Fibroblast of mammary gland (primary cell): Measurements from ENCODE around the gene OSTM1.

ENCODE experiments used
- DNase-seq: peaks from one replicate; pipeline ENCODE4 v3.0.0-alpha.2; 2010; ENCODE audit warnings: low read depth
- H3K4me3 ChIP-seq: 2 replicates; pipeline ENCODE4 v1.5.1; 2011; ENCODE audit warnings: low read depth, mild to moderate bottlenecking, low read length, moderate library complexity; ENCODE audit not compliant: control insufficient read depth
- CTCF ChIP-seq: conservative IDR thresholded peaks from 2 replicates; pipeline ENCODE4 v1.5.1; 2011; ENCODE audit warnings: low read depth, low read length, inconsistent platforms; ENCODE audit not compliant: control insufficient read depth, insufficient read depth

OSTM1 gene

DNA sequence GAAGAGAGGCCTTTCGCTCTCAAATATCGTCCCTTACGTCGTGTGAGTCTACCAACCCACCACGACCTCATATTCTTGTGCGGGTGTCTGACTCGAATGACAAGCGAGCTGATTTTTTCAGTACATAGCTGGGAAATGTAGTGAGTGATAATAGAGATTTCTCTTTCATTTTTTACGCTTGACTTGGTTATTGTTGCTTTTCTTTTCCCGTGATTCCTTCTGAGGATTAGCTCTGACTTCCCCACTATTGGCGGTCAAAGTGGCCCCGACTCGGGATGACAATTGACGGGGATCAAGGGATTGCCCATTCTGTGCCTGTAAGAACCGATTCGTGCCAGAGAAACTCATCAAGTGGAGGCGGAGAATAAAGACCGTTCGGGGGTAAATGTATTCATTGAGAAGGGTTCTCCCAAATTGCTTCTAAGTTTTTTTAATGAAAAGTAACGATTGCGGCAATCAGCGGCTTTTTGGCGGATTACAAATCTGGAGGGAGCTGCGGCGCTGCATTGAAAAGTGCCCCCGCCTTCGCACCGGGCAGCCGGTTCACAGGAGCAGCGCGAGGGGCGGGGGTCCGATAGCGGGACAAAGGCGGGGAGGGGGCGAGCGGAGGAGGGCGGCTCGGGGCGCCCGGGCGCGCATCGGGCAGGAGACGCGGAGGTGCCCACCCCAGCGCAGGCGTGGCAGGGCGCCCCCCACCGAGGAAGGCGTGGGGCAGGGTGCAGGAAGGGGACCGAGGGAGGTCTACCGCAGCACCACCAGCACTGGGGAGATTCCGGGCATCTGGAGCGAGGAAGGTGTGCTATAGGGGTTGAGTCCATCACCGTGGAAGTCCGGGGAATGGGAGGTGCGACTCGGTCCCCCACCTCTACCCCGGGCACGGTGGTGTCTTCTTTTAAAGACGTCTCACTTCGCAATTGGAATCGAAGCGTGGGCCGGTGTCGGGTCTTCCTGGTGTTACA lies 44.5 kb upstream of the OSTM1 start:
- no peak for TF ChIP-seq CTCF
- peak; percentile 8 for DNase-seq
- peak overlapping the region; percentile 38 for H3K4me3 ChIP-seq

DNA sequence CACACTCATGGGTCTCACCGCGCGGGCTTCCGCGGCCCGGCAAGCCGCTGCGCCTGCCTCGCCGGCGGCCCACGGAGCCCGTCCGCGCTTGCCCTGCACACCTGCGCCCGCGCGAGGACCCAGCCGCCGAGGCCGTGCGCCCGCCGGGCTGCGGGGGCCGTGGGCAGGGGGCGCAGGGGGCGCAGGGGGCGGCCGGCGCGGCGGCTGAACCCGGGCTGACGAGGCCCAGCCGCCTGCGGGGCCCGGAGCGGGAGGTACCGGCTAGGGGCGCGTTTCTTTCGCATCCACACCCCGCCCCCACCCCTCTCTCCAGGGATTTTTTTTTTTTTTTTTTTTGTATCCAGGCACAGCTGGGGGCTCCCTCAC lies 43.8 kb upstream of the OSTM1 start:
- no peak overlapping the region for H3K4me3 ChIP-seq
- DNase-seq: no peak
- TF ChIP-seq CTCF: no peak

DNA sequence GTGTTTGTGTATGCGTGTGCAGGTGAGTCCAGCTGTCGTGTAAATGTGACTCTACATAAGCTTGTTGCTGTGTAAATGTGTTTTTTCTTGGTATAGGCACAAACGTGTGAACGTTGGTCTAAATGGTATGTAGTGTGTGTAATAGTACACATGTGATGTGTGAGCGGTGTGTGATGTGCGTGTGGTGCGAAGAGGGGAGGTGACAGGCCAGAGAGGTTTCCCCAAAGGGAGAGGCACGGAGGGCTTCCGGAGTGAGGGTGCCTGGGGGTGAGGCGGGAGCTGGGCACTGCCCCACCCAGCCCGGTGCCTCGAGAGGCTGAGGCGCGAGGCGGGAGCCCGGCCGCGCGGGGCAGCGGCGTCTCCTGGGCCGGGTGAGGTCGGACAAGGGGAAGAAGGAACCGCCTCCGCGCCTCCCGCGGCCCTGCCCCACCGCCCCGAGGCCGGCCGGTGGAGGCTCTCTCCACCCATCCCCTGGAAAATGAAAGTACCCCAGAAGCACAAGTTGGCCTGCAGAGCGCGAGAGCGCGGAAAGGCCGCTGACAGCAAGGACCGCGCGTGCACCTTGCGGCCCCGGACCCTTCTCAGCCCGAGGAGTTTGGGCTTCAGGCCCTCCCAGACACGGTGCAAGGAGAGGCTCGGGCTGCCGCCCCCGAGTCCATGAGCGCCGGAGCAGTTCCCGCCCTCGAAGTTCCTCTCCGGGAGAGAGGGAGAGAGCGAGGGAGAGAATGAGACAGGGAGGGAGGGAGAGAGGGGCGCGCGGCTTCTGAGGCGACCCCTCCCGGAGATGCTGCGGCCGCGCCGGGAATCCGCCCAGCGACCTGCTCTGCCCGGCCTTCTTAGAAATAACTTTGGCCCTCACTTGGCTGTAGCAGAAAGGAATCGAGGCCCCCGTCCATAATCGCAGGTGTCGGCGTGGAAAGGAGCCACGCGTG lies 43.2 kb upstream of the OSTM1 start:
- peak overlapping the region; percentile 50 for H3K4me3 ChIP-seq
- peak; percentile 17 for DNase-seq
- no peak for TF ChIP-seq CTCF

- DNase-seq: no peak
- no peak for TF ChIP-seq CTCF
- H3K4me3 ChIP-seq: no peak overlapping the region
Observed at GRCh38 chr6:108116546-108117426, 42.2 kb upstream of the OSTM1 start.

GRCh38 chr6:108115598-108116058 lies 41.1 kb upstream of the OSTM1 start:
- TF ChIP-seq CTCF: peak; percentile 32
- peak; percentile 39 for DNase-seq
- no peak overlapping the region for H3K4me3 ChIP-seq
